Measurements from ENCODE around the gene CCDC195. TPM values are rescaled to one million over a fixed set of nuclear protein-coding genes. Genes with fewer than 3 reads are reported as not detected.

Gene CCDC195, protein sequence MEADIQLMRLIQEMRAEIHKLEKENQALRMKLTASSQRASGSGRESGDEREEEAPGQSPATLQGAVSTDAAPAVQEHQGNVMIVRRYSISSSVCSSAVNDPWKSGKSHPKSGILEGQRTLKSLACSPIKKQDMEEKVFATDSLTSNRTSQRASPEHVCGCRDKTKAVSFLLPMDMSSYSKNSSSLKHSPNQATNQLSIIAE
- polyA plus RNA-seq: 1.8 TPM in 1 of 2 replicates, not detected in the other
- polyA minus RNA-seq: not detected in 2 replicates

DNA sequence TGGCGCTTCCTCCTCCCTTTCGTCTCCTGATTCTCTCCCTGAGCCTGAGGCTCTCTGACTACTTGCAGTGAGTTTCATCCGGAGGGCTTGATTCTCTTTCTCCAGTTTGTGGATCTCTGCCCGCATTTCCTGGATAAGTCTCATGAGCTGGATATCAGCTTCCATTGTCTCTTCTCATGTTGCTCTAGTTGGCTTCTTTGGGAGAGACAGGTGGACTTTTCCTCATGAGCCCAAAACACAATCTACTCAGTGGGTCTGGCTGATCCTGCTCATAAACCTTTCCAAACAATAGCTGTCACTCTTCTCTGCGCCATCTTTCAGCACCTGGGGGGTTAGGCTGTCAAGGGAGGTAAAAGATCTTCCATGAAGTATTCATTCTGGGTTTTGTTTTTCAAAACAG is at the start of gene CCDC195:
TSS of gene CCDC195 (minus strand) at position 165 of the 400 bp plus-strand sequence. CDS start at position 165, 0 bp downstream.
- Histone ChIP-seq H3K9me3 (ENCODE audit: low read length) (no peaks in the 10 kb centered on the region), H3K79me2 (replicated peaks; ENCODE audit: insufficient read depth, low read length) (no peaks in the 10 kb centered on the region), H3F3A (ENCODE audit: insufficient read depth, low read length, poor library complexity, severe bottlenecking) (no peaks in the 10 kb centered on the region), H2AFZ (ENCODE audit: low read depth, low read length) (no peak within 1 kb of the TSS), H3K4me3 (ENCODE audit: low read length) (no peak within 1 kb of the TSS), H3K9ac (ENCODE audit: low read length) (no peak within 1 kb of the TSS), H4K20me1 (ENCODE audit: insufficient read depth) (no peaks in the 10 kb centered on the region), H3K27me3 (ENCODE audit: insufficient read depth, low read depth, low read length) (no peaks in the 10 kb centered on the region), H3K27ac (ENCODE audit: low read length) (no peak within 1 kb of the TSS), H3K9me2 (ENCODE audit: insufficient read depth, low read length) (no peaks in the 10 kb centered on the region), H3K4me2 (ENCODE audit: low read length) (no peak within 1 kb of the TSS), H3K36me3 (ENCODE audit: insufficient read depth, low read length) (no peaks in the 10 kb centered on the region)
- no peak for TF ChIP-seq MXI1 (conservative IDR thresholded peaks at IDR 0.05; ENCODE audit: poor library complexity, severe bottlenecking)
- TF ChIP-seq TAF1 (IDR thresholded peaks at IDR 0.05; ENCODE audit: low read depth): no peak
- no peak for TF ChIP-seq SMC3 (conservative IDR thresholded peaks at IDR 0.05; ENCODE audit: poor library complexity)
- TF ChIP-seq, protein P1, sequence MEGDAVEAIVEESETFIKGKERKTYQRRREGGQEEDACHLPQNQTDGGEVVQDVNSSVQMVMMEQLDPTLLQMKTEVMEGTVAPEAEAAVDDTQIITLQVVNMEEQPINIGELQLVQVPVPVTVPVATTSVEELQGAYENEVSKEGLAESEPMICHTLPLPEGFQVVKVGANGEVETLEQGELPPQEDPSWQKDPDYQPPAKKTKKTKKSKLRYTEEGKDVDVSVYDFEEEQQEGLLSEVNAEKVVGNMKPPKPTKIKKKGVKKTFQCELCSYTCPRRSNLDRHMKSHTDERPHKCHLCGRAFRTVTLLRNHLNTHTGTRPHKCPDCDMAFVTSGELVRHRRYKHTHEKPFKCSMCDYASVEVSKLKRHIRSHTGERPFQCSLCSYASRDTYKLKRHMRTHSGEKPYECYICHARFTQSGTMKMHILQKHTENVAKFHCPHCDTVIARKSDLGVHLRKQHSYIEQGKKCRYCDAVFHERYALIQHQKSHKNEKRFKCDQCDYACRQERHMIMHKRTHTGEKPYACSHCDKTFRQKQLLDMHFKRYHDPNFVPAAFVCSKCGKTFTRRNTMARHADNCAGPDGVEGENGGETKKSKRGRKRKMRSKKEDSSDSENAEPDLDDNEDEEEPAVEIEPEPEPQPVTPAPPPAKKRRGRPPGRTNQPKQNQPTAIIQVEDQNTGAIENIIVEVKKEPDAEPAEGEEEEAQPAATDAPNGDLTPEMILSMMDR (IDR thresholded peaks at IDR 0.05; ENCODE audit: poor library complexity, severe bottlenecking): no peak
- TF ChIP-seq POLR2AphosphoS5 (IDR thresholded peaks at IDR 0.05): no peak
- no peak for TF ChIP-seq RAD21 (conservative IDR thresholded peaks at IDR 0.05)
- TF ChIP-seq EZH2 (IDR thresholded peaks at IDR 0.05; ENCODE audit: borderline replicate concordance, insufficient read depth, low read length, poor library complexity, severe bottlenecking): no peak
- TF ChIP-seq, protein P2, sequence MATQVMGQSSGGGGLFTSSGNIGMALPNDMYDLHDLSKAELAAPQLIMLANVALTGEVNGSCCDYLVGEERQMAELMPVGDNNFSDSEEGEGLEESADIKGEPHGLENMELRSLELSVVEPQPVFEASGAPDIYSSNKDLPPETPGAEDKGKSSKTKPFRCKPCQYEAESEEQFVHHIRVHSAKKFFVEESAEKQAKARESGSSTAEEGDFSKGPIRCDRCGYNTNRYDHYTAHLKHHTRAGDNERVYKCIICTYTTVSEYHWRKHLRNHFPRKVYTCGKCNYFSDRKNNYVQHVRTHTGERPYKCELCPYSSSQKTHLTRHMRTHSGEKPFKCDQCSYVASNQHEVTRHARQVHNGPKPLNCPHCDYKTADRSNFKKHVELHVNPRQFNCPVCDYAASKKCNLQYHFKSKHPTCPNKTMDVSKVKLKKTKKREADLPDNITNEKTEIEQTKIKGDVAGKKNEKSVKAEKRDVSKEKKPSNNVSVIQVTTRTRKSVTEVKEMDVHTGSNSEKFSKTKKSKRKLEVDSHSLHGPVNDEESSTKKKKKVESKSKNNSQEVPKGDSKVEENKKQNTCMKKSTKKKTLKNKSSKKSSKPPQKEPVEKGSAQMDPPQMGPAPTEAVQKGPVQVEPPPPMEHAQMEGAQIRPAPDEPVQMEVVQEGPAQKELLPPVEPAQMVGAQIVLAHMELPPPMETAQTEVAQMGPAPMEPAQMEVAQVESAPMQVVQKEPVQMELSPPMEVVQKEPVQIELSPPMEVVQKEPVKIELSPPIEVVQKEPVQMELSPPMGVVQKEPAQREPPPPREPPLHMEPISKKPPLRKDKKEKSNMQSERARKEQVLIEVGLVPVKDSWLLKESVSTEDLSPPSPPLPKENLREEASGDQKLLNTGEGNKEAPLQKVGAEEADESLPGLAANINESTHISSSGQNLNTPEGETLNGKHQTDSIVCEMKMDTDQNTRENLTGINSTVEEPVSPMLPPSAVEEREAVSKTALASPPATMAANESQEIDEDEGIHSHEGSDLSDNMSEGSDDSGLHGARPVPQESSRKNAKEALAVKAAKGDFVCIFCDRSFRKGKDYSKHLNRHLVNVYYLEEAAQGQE (IDR thresholded peaks at IDR 0.05; ENCODE audit: borderline replicate concordance): no peak
- TF ChIP-seq EP300 (conservative IDR thresholded peaks at IDR 0.05; ENCODE audit: poor library complexity, severe bottlenecking): no peak

DNA sequence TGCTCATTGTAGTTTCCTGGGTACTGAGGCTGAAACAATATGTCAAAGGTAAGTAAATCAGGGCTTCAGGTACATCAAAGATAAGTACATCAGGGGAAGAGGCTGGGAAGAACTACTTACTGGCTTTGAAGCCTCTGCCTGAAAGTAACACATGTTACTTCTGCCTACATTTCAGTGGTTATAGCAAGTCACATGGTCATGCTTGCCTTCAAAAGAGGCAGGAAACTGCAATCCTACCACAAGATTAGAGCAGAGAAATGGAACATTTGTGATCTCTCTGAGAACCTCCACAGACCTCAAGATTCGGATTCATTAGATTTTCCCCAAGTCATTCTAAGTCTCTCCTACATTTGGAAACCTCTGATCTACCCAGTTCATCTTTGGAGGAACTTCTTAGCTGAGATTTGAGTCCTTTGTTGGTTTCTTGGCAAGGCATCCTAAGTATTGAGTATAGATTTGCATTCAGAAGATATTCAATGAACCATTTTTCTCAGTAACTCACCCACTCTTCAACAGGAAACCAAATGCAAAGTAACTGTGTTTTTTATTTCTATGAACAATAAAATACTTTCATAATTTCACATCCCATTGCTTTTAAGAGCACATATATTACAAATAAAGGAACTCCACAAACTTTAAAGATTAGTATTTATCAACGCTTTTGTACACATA is 48.5 kb upstream of the CCDC195 start:
- Histone ChIP-seq H3K4me3 (ENCODE audit: low read length) (no peak overlapping the region), H2AFZ (ENCODE audit: low read depth, low read length) (no peak overlapping the region), H4K20me1 (ENCODE audit: insufficient read depth) (no peaks in the 10 kb centered on the region), H3K27me3 (ENCODE audit: insufficient read depth, low read depth, low read length) (no peaks in the 10 kb centered on the region), H3K9me2 (ENCODE audit: insufficient read depth, low read length) (no peaks in the 10 kb centered on the region), H3K27ac (ENCODE audit: low read length) (no peak overlapping the region), H3F3A (ENCODE audit: insufficient read depth, low read length, poor library complexity, severe bottlenecking) (no peaks in the 10 kb centered on the region), H3K9ac (ENCODE audit: low read length) (no peak overlapping the region), H3K4me2 (ENCODE audit: low read length) (no peak overlapping the region), H3K79me2 (replicated peaks; ENCODE audit: insufficient read depth, low read length) (no peaks in the 10 kb centered on the region), H3K9me3 (ENCODE audit: low read length) (no peaks in the 10 kb centered on the region), H3K36me3 (ENCODE audit: insufficient read depth, low read length) (no peaks in the 10 kb centered on the region)
- TF ChIP-seq TAF1 (IDR thresholded peaks at IDR 0.05; ENCODE audit: low read depth) (no peak), EZH2 (IDR thresholded peaks at IDR 0.05; ENCODE audit: borderline replicate concordance, insufficient read depth, low read length, poor library complexity, severe bottlenecking) (no peak)
